NCI-H187 (cell line): ENCODE results near the gene HSPB7.
"Not testable (repeated sequence)": the region's sequence is repeated elsewhere in the genome, so short reads cannot be mapped to it uniquely, and the experiment has no call there.

ENCODE experiments used
- DNase-seq, 2 experiments: peaks; one replicate each; lab custom pipeline; 2025; lab: John Stamatoyannopoulos, UW

Gene HSPB7

DNA sequence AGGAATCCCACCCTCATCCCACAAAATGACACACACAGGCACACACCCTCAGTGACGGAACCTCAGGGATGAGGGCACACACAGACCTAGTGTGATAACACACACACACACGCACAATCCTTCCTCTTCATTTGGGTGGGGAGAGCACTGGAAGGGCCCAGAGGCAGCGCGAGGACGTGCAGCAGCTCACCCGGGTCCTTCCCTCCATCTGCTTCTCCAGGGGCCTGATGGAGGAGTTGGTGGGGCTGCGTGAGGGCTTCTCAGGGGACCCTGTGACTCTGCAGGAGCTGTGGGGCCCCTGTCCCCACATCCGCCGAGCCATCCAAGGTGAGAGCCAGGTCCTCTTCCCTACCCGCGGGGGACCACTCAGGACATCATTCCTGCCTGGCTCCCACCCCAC, 4.5 kb upstream of the HSPB7 start:
- DNase-seq: no peak

GRCh38 chr1:16021681-16022080, 3.8 kb upstream of the HSPB7 start, which contains the start of gene CLCNKA:
CLCNKA (plus strand) TSS chr1:16022036; CDS start chr1:16022620, 584 bp downstream.
- peak; percentile 41 to 44 for DNase-seq

DNA sequence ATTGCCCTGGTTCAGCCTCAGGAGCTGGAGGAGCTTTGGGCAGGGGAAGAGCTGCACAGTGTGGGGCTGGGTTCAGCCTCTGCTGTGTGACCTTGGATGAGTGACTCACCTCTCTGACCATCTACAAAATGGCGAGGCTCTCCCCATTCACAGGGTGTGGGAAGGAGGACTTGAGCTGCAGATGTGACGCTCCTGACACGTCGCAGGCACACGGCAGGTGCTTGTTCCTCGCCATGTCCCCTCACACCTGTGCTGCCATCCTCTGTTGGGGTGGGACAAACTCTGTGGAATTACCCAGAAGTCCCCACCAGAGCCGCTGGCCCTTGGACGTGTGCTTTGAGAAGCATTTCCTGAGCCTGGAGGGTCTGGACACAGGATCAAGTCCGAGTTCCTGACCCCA, 3.0 kb upstream of the HSPB7 start:
- not testable (repeated sequence) for DNase-seq

DNA sequence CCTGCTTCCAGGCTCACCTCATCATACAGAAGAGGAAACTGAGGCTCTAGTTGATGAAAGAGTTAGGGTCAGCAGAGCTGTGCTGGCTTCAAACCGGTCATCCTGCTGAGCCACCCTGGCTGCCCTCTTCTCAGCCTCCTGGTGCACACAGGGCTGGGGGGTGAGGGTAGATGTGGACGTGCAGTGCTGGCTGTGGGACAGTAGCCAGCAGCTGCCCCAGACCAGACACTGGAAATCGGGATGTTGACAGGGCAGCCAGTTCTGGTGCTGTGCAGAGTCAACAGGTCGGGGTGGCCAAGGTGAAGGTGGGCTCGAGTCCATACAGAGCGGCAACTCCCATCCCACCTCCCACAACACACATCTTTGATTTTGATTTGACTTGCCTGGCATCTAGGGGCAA, 2.5 kb upstream of the HSPB7 start:
- DNase-seq: no peak

- no peak for DNase-seq
Observed at GRCh38 chr1:16019644-16020277, 1.9 kb upstream of the HSPB7 start.

DNA sequence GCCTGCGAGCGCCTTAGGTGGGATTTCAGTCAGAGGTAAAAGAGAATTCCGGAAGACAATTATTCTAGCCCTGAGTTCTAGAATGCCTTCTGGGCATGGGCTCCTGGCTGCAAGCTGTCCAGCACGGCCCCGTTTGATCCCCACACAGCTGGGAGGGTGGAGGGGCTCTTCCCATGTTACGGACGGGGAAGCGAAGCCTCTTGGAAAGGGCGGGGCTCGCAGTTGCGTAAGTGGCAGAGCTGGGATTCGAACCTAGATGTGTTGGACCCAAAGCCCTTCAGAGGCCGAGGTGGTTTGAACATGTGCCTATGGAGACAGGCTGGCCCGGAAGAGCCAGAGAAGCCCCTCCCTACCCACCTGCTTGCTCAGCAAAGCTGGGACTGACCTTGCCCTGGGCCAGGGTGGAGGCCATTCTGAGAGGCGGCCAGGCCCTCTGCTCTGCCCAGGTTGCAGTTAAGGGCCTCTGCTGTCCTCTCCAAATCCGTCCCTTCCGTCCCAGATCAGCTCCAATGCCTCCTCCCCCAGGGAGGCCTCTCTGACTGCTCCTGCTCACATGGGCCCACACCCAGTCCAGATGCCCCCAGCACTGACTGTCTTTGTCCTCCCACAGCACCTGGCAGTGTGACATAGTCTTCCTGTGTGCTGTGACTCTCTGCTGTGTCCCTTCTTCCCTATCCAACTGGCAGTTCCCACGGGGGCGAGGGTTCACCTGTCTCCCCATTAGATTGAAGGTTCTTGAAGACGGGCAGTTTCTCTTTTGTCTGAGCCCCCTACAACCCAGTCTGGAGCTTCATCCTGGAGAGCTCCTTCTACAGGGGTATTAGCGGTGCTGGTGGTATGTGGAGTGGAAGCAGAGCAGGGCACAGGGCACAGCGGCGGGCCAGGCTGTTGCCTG, 1.2 kb upstream of the HSPB7 start:
- no peak for DNase-seq

DNA sequence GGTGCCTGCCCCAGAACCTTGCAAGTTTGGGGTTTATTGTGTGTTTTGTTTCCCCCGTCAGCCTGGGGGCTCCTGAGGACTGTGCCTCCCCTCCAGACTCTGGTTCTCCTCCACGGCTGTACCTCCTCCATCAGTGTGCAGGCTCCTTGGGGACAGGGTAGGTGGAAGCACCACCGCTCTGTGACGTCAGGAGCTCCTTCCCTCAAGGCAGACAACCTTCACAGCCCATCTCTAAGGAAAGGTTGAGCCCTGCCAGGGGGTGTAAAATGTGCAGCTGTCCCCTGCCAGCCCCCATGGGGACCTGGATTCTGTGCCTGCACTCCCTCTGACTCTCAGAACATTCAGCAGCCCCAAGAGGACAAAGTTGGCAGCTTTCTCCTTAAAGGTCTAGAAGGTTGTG, 465 bp upstream of the HSPB7 start:
- no peak for DNase-seq

- DNase-seq: no peak
Observed at GRCh38 chr1:16017076-16017460, 775 bp downstream of the HSPB7 start.

GRCh38 chr1:16015960-16016901, 1.6 kb downstream of the HSPB7 start:
- DNase-seq: no peak

- DNase-seq: no peak
Observed at GRCh38 chr1:16015491-16015890, 2.4 kb downstream of the HSPB7 start.

DNA sequence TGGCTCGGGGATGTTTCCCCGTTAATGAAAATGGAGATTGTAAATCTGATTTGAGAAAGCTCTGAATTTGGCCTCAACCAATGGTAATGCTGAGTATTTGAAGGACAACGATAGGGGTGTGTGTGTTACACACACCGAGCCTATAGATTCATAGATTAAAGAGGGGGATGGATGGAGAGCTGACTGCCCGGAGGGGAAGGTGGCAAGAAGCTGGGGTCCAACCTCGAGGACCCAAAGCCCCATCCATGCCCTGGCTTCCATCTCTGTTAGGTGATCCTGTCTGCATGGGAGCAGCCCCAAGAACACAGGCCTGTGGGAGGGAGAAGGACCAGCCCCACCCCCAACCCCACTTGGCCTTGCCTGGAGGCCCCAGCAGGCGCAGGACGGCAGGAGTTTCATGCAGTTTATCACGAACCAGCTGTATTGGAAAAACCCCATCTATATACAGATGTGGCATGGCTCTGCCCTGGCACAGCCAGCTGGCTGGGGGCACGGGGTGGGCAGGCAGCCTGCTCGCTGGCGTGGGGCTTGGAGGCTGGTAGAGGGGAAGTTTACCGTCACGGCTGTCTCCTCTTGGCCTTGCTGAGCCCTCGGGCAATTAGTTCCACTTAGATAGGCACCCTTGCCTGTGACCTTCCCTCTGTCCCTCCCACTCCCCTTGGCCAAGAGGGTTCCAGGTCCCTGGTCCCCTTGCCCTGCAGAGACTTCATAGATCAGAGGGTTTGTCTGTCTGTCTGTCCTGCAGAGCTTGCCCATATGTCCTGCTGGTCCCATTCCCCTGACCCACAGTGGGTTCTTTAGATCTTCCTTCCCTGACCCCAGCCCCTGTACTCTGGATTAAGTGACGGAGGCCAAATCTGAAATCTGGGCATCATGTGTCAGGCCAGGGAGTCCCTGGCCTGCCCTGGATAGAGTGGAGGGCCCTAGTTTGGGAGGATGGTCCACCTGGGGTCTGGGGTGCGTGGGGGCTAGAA, 3.0 kb downstream of the HSPB7 start:
- DNase-seq: no peak

DNA sequence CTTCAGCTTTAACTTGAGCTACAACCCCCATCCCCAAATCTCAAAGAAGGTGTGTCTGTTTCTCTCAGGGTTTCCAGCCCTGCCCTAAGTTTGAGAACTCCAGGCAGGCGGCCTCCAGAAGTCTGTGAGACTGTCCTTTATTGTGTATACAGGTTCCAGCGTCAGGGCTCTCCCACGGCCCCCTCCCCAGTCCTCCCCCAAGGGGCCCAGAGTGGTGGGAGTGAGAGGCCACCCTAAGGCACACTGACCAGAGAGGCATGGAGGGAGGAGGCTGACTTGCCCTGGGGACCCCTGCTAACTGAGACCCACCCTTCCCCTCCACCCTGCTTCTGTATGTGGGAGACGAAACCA, 4.0 kb downstream of the HSPB7 start:
- DNase-seq: no peak

- DNase-seq: no peak
Observed at GRCh38 chr1:16013220-16013907, 4.5 kb downstream of the HSPB7 start.

DNA sequence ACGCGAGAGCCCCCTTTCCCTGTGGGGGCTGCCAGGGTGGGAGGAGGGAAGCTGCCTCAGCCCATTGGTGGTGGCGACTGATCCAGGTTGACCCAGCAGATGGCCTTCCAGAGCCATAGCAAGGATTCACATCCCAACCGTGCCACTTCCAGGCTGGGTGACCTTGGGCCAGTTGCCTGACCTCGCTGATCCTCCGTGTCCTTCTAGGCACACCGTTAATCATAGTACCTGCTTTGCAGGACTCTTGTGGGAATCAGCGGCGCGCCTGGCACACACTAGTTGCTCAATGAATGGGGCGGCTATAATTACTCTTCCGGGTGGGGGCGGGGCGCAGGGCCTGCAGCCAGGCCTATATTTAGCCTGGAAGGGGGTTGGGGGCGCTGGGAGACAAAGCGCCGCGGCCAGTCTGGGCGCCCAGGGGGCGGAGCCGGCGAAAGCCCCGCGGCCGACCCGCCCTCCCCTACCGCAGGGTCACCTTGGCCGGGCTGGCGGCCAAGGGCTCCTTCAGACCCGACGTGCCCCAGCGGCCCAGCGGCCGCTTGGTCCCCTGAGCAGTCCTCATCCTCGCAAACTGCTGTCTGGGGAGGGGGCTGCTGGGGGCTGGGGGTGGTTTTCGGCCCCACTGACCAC, 5.1 kb downstream of the HSPB7 start:
- DNase-seq: no peak

- DNase-seq: no peak
Observed at GRCh38 chr1:16011936-16012589, 5.8 kb downstream of the HSPB7 start.

GRCh38 chr1:16010837-16011236, 7.0 kb downstream of the HSPB7 start:
- DNase-seq: no peak

- no peak for DNase-seq
Observed at GRCh38 chr1:16009678-16010077, 8.2 kb downstream of the HSPB7 start.

DNA sequence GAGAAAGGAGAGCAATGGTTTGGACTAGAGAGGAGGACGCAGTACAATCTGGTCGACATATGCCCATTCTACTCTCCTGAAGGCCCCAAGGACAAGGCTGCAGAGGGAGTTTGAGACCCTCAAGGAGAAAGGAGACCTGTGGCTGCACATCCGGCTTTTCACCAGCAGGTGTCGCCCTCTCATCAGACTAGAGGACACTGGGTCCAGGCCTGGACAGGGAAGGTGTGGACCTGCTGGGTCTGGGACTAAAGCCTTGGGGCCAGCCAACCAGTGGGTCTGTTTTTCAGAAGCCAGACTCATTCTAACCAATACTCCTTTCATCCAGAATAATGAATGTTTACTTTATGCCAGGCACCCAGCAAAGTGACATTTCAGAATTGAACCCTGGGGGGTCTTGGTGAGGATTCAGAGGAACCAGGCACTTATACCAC, 8.8 kb downstream of the HSPB7 start:
- DNase-seq: peak in 1 of 2 experiments; percentile 16

DNA sequence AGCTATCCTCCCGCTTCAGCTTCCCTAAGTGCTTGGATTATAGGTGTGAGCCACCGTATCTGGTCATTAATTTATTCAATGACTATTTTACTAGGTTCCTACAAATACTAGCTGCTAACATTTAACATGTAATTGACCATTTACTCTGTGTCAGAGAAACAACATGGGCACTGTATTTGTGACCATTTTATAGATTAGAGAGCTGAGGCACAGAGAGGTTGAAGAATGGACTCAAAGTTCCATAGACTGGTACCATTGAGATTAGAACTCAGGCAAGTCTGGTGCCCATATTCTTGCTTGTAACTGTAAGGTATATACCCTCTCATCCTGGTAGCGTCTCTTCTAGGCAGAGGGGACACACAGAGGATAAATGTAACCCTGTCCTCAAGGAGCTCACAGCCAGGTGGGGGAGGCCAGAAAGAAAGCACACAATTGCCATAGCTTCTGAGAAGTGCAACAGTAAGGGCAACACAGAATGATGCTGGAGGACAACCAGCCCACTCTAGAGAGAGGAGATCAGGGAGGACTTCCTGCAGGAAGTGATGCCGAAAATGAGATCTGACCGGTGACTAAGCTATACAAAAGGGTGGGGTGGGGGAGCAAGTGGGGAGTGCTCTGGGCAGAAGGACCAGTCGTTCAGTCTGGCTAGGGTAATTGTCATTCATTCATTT, 10.0 kb downstream of the HSPB7 start:
- no peak for DNase-seq
